Stomach (tissue), 4 donors: ENCODE measurements around the gene PNMA8B.

Experiments used
- CTCF ChIP-seq, 7 experiments: fragments of 450-650 bp in 4 of 7; fragments of 200-600 bp in 3 of 7; sonication (generic) in 3 of 7; IDR thresholded peaks; one replicate each; pipeline ENCODE4 v1.5.1; 2016 to 2019; ENCODE audit warnings: antibody characterized with exemption in 7 of 7, control low read depth in 2 of 7, mild to moderate bottlenecking in 1 of 7
- EP300 ChIP-seq: sonication (generic); formaldehyde crosslinking; IDR thresholded peaks from one replicate; pipeline ENCODE4 v1.6.1; 2017; ENCODE audit warnings: antibody characterized with exemption
- POLR2A ChIP-seq, 4 donors: fragments of 450-650 bp; IDR thresholded peaks; one replicate each; pipeline ENCODE4 v1.6.1; 2016; ENCODE audit warnings: antibody characterized with exemption in 4 of 4, control low read depth in 2 of 4, mild to moderate bottlenecking in 1 of 4, moderate library complexity in 1 of 4

DNA sequence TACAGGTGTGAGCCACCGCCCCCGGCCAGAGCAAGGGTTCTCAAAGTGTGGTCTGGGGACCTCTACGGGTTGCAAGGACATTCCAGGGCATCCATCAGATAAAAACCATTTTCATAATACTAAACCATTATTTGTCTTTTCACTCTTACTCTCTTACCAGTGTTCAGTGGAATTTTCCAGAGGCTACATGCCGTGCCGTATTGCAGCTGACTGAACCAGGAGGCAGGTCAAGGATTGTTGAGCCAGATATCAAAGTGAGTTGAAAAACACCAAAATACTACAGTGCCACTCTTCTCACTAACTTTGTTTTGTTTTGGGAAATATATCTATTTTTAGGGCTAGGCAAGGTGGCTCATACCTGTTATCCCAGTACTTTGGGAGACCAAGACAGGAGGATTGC, 7.2 kb upstream of the PNMA8B start:
- no peak for TF ChIP-seq CTCF (IDR thresholded peaks at IDR 0.05)
- TF ChIP-seq POLR2A (IDR thresholded peaks at IDR 0.05): no peak
- TF ChIP-seq EP300: no peak
